Measurements from ENCODE around the gene GRHPR.

GRHPR gene

DNA sequence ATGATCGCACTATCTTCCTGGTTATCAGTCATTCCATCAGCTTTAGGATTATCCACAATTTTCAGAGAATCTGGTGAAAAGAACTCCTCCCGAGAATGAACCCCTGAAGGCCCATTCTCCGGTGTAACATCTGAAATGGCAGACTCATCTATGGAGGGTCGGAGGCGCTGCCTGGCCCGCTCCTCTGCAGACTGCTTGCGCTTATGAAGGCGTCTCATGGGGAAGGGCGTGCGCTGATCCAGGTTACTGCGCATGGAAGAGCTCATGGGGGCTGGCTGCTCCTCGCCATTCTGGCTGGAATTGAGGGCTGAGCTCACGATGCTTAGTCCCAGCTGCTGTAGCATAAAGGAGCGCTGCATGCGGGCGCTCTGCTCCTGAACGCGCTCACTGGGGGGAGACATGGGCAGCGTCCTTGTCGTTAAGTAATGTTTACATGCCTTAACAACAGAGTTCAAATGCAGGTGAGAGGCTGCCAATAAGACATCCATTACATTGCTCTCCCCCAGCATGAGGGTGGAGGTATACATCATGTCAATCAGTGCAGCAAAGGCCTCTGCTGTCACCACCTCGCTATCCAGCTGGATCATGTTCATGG lies 19.4 kb downstream of the GRHPR start:
- Histone ChIP-seq H3K27me3 (ENCODE audit: control insufficient read depth, insufficient read depth, low read length) (no peaks in the 10 kb centered on the region), H3K9me3 (ENCODE audit: control insufficient read depth, low read depth, low read length) (no peaks in the 10 kb centered on the region), H3K4me1 (ENCODE audit: control insufficient read depth, low read depth, low read length) (no peaks in the 10 kb centered on the region), H3K27ac (ENCODE audit: low read length) (no peak overlapping the region), H3K9ac (ENCODE audit: low read length) (no peak overlapping the region), H3K36me3 (ENCODE audit: control insufficient read depth, low read depth, low read length) (peaks cover 60% of the 10 kb centered on the region), H3K4me3 (ENCODE audit: low read length) (no peak overlapping the region)

GRCh38 chr9:37442556-37442955 lies 20.1 kb downstream of the GRHPR start:
- Histone ChIP-seq H3K9ac (ENCODE audit: low read length) (no peak overlapping the region), H3K4me1 (ENCODE audit: control insufficient read depth, low read depth, low read length) (no peaks in the 10 kb centered on the region), H3K27ac (ENCODE audit: low read length) (no peak overlapping the region), H3K27me3 (ENCODE audit: control insufficient read depth, insufficient read depth, low read length) (no peaks in the 10 kb centered on the region), H3K4me3 (ENCODE audit: low read length) (no peak overlapping the region), H3K36me3 (ENCODE audit: control insufficient read depth, low read depth, low read length) (peaks cover 54% of the 10 kb centered on the region), H3K9me3 (ENCODE audit: control insufficient read depth, low read depth, low read length) (no peaks in the 10 kb centered on the region)

DNA sequence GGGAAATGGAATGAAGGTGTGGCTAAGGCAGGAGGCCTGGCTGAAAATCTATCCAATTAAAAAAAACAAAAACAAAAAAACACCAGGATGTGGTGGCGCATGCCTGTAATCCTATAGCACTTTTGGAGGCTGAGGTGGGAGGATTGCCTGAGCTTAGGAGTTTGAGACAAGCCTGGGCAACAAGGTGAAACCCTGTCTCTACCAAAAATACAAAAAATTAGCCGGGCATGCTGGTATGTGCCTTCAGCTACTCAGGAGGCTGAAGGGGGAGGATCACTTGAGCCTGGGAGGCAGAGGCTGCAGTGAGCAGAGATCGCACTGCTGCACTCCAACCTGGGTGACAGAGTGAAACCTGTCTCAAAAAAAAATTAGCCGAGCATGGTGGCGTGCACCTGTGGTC lies 21.1 kb downstream of the GRHPR start:
- H3K27ac ChIP-seq (ENCODE audit: low read length): no peak overlapping the region
- H3K36me3 ChIP-seq (ENCODE audit: control insufficient read depth, low read depth, low read length): peaks cover 44% of the 10 kb centered on the region
- H3K27me3 ChIP-seq (ENCODE audit: control insufficient read depth, insufficient read depth, low read length): no peaks in the 10 kb centered on the region
- no peak overlapping the region for H3K4me3 ChIP-seq (ENCODE audit: low read length)
- H3K4me1 ChIP-seq (ENCODE audit: control insufficient read depth, low read depth, low read length): no peaks in the 10 kb centered on the region
- H3K9me3 ChIP-seq (ENCODE audit: control insufficient read depth, low read depth, low read length): no peaks in the 10 kb centered on the region
- H3K9ac ChIP-seq (ENCODE audit: low read length): no peak overlapping the region

DNA sequence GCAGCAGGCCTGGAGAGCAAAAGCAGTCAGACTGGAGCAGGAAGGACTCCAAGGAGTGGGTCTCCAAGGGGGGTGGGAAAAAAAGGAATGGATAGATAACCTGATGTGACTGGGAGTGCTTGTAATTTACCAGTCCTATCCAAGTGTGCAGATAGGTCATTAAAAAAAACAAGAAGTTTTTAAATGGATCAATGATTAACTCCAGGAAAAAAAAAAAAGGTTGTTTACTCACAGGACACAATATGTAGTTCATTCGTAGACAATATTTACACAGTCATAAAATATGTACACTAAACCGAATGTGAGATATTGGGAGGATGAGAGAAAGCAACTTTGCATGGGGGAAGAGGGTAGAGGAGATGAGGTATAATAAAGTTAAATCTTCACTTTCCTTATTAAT lies 22.4 kb downstream of the GRHPR start:
- Histone ChIP-seq H3K9ac (ENCODE audit: low read length) (no peak overlapping the region), H3K36me3 (ENCODE audit: control insufficient read depth, low read depth, low read length) (peaks cover 30% of the 10 kb centered on the region), H3K27ac (ENCODE audit: low read length) (no peak overlapping the region), H3K27me3 (ENCODE audit: control insufficient read depth, insufficient read depth, low read length) (no peaks in the 10 kb centered on the region), H3K4me3 (ENCODE audit: low read length) (no peak overlapping the region), H3K4me1 (ENCODE audit: control insufficient read depth, low read depth, low read length) (no peaks in the 10 kb centered on the region), H3K9me3 (ENCODE audit: control insufficient read depth, low read depth, low read length) (no peaks in the 10 kb centered on the region)

DNA sequence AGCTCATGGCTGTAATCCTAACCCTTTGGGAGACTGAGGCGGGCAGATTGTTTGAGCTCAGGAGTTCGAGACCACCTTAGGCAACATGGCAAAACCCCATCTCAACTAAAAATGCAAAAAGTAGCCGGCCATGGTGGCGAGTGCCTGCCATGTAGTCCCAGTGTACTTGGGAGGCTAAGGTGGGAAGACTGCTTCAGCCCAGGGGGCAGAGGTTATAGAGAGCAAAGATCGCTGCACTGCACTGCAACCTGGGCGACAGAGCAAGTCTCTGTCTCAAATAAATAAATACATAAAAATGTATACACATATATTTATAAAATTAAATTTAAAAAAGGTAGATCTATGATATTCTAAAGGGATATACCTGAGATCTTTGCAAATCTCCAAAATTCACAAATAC lies 23.3 kb downstream of the GRHPR start:
- Histone ChIP-seq H3K36me3 (ENCODE audit: control insufficient read depth, low read depth, low read length) (peaks cover 22% of the 10 kb centered on the region), H3K9me3 (ENCODE audit: control insufficient read depth, low read depth, low read length) (no peaks in the 10 kb centered on the region), H3K4me1 (ENCODE audit: control insufficient read depth, low read depth, low read length) (no peaks in the 10 kb centered on the region), H3K27ac (ENCODE audit: low read length) (no peak overlapping the region), H3K27me3 (ENCODE audit: control insufficient read depth, insufficient read depth, low read length) (no peaks in the 10 kb centered on the region), H3K4me3 (ENCODE audit: low read length) (no peak overlapping the region), H3K9ac (ENCODE audit: low read length) (no peak overlapping the region)

DNA sequence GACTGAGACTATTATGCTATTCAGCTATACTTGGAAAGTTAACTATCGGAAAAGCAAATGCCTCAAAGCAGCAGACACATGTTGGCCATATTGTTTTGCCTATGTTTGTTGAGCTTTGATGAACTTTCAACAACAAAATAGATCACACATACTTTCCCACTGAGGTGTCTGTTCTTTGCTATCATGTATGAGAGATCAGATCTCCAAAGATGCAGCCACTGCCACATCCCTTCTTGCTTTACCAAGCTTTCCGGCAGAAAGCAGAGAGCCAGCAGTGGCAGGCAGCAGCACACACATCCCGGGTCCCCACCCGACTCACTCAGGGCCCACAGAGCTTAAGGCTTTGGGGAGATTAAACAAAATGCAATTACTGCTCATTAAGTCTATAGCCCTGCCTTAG lies 23.9 kb downstream of the GRHPR start:
- Histone ChIP-seq H3K9ac (ENCODE audit: low read length) (no peak overlapping the region), H3K27me3 (ENCODE audit: control insufficient read depth, insufficient read depth, low read length) (no peaks in the 10 kb centered on the region), H3K36me3 (ENCODE audit: control insufficient read depth, low read depth, low read length) (peaks cover 16% of the 10 kb centered on the region), H3K27ac (ENCODE audit: low read length) (no peak overlapping the region), H3K4me1 (ENCODE audit: control insufficient read depth, low read depth, low read length) (no peaks in the 10 kb centered on the region), H3K9me3 (ENCODE audit: control insufficient read depth, low read depth, low read length) (no peaks in the 10 kb centered on the region), H3K4me3 (ENCODE audit: low read length) (no peak overlapping the region)

GRCh38 chr9:37447111-37447510 lies 24.6 kb downstream of the GRHPR start:
- Histone ChIP-seq H3K36me3 (ENCODE audit: control insufficient read depth, low read depth, low read length) (peaks cover 9% of the 10 kb centered on the region), H3K4me3 (ENCODE audit: low read length) (no peak overlapping the region), H3K9me3 (ENCODE audit: control insufficient read depth, low read depth, low read length) (no peaks in the 10 kb centered on the region), H3K9ac (ENCODE audit: low read length) (no peak overlapping the region), H3K27ac (ENCODE audit: low read length) (no peak overlapping the region), H3K27me3 (ENCODE audit: control insufficient read depth, insufficient read depth, low read length) (no peaks in the 10 kb centered on the region), H3K4me1 (ENCODE audit: control insufficient read depth, low read depth, low read length) (no peaks in the 10 kb centered on the region)

GRCh38 chr9:37449862-37450632 lies 27.6 kb downstream of the GRHPR start:
- Histone ChIP-seq H3K9ac (ENCODE audit: low read length) (no peak overlapping the region), H3K9me3 (ENCODE audit: control insufficient read depth, low read depth, low read length) (no peaks in the 10 kb centered on the region), H3K36me3 (ENCODE audit: control insufficient read depth, low read depth, low read length) (peaks cover 4% of the 10 kb centered on the region), H3K27me3 (ENCODE audit: control insufficient read depth, insufficient read depth, low read length) (no peaks in the 10 kb centered on the region), H3K27ac (ENCODE audit: low read length) (no peak overlapping the region), H3K4me1 (ENCODE audit: control insufficient read depth, low read depth, low read length) (no peaks in the 10 kb centered on the region), H3K4me3 (ENCODE audit: low read length) (no peak overlapping the region)

DNA sequence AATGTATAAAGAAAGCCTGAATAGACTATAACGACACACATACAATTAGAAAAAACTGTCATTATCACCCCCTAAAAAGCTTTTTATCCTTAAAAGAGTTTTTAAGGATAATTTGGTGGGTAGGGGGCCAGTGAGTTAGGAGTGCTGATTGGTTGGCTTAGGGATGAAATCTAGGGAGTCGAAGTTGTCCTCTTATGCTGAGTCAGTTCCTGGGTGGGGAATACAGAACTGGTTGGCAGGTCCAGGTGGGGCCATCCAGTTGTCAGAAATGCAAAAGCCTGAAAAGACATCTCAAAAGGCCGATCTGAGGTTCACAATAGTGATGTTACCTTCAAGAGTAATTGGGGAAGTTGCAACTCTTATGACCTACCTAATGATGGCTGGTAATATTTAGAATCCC lies 29.1 kb downstream of the GRHPR start:
- no peak overlapping the region for H3K9ac ChIP-seq (ENCODE audit: low read length)
- no peaks in the 10 kb centered on the region for H3K27me3 ChIP-seq (ENCODE audit: control insufficient read depth, insufficient read depth, low read length)
- no peak overlapping the region for H3K27ac ChIP-seq (ENCODE audit: low read length)
- no peaks in the 10 kb centered on the region for H3K9me3 ChIP-seq (ENCODE audit: control insufficient read depth, low read depth, low read length)
- peaks cover under 1% of the 10 kb centered on the region for H3K36me3 ChIP-seq (ENCODE audit: control insufficient read depth, low read depth, low read length)
- no peaks in the 10 kb centered on the region for H3K4me1 ChIP-seq (ENCODE audit: control insufficient read depth, low read depth, low read length)
- H3K4me3 ChIP-seq (ENCODE audit: low read length): no peak overlapping the region

GRCh38 chr9:37452611-37453010 lies 30.1 kb downstream of the GRHPR start:
- Histone ChIP-seq H3K27ac (ENCODE audit: low read length) (no peak overlapping the region), H3K9me3 (ENCODE audit: control insufficient read depth, low read depth, low read length) (no peaks in the 10 kb centered on the region), H3K4me3 (ENCODE audit: low read length) (no peak overlapping the region), H3K4me1 (ENCODE audit: control insufficient read depth, low read depth, low read length) (no peaks in the 10 kb centered on the region), H3K27me3 (ENCODE audit: control insufficient read depth, insufficient read depth, low read length) (no peaks in the 10 kb centered on the region), H3K9ac (ENCODE audit: low read length) (no peak overlapping the region), H3K36me3 (ENCODE audit: control insufficient read depth, low read depth, low read length) (no peaks in the 10 kb centered on the region)

- no peaks in the 10 kb centered on the region for H3K27me3 ChIP-seq (ENCODE audit: control insufficient read depth, insufficient read depth, low read length)
- no peaks in the 10 kb centered on the region for H3K36me3 ChIP-seq (ENCODE audit: control insufficient read depth, low read depth, low read length)
- H3K27ac ChIP-seq (ENCODE audit: low read length): no peak overlapping the region
- no peak overlapping the region for H3K4me3 ChIP-seq (ENCODE audit: low read length)
- H3K9ac ChIP-seq (ENCODE audit: low read length): no peak overlapping the region
- H3K9me3 ChIP-seq (ENCODE audit: control insufficient read depth, low read depth, low read length): no peaks in the 10 kb centered on the region
- H3K4me1 ChIP-seq (ENCODE audit: control insufficient read depth, low read depth, low read length): no peaks in the 10 kb centered on the region
Measured at GRCh38 chr9:37453827-37454226, 31.3 kb downstream of the GRHPR start.

GRCh38 chr9:37454238-37454637 lies 31.7 kb downstream of the GRHPR start:
- Histone ChIP-seq H3K4me3 (ENCODE audit: low read length) (no peak overlapping the region), H3K9me3 (ENCODE audit: control insufficient read depth, low read depth, low read length) (no peaks in the 10 kb centered on the region), H3K27ac (ENCODE audit: low read length) (no peak overlapping the region), H3K4me1 (ENCODE audit: control insufficient read depth, low read depth, low read length) (no peaks in the 10 kb centered on the region), H3K36me3 (ENCODE audit: control insufficient read depth, low read depth, low read length) (no peaks in the 10 kb centered on the region), H3K9ac (ENCODE audit: low read length) (no peak overlapping the region), H3K27me3 (ENCODE audit: control insufficient read depth, insufficient read depth, low read length) (no peaks in the 10 kb centered on the region)

Measured in iPS-18a (cell line).